Parathyroid adenoma (tissue), 2 donors: ENCODE measurements around the gene GALNTL6.

Source experiments
- H2AFZ ChIP-seq: fragments of 300-600 bp; sonication (generic); one replicate; pipeline ENCODE4 v1.7.0; 2017; ENCODE audit warnings: antibody characterized with exemption, mild to moderate bottlenecking
- H3K27ac ChIP-seq: fragments of 300-600 bp; sonication (generic); one replicate; pipeline ENCODE4 v1.7.0; 2017
- H3K27me3 ChIP-seq: fragments of 300-600 bp; sonication (generic); one replicate; pipeline ENCODE4 v1.7.0; 2017; ENCODE audit warnings: low read length; ENCODE audit not compliant: control insufficient read depth, insufficient read depth
- H3K36me3 ChIP-seq: fragments of 300-600 bp; sonication (generic); one replicate; pipeline ENCODE4 v1.7.0; 2017; ENCODE audit warnings: low read length; ENCODE audit not compliant: control insufficient read depth, insufficient read depth
- H3K4me1 ChIP-seq: fragments of 300-600 bp; sonication (generic); one replicate; pipeline ENCODE4 v1.7.0; 2017; ENCODE audit warnings: control low read depth
- H3K4me2 ChIP-seq: fragments of 300-600 bp; sonication (generic); one replicate; pipeline ENCODE4 v1.7.0; 2017; ENCODE audit warnings: low read length
- H3K4me3 ChIP-seq: fragments of 300-600 bp; sonication (generic); one replicate; pipeline ENCODE4 v1.7.0; 2017; ENCODE audit warnings: low read depth, low read length
- H3K79me2 ChIP-seq: fragments of 300-600 bp; sonication (generic); one replicate; pipeline ENCODE4 v1.7.0; 2017; ENCODE audit warnings: control low read depth
- H3K9ac ChIP-seq: fragments of 300-600 bp; sonication (generic); one replicate; pipeline ENCODE4 v1.7.0; 2017; ENCODE audit warnings: mild to moderate bottlenecking
- H3K9me3 ChIP-seq: fragments of 300-600 bp; sonication (generic); one replicate; pipeline ENCODE4 v1.7.0; 2017; ENCODE audit warnings: low read length; ENCODE audit not compliant: control insufficient read depth
- CTCF ChIP-seq: fragments of 300-600 bp; sonication (generic); IDR thresholded peaks from one replicate; pipeline ENCODE4 v1.7.0; 2017; ENCODE audit warnings: antibody characterized with exemption, mild to moderate bottlenecking
- donor health status: primary hyperparathyroidism.

The GALNTL6 gene

DNA sequence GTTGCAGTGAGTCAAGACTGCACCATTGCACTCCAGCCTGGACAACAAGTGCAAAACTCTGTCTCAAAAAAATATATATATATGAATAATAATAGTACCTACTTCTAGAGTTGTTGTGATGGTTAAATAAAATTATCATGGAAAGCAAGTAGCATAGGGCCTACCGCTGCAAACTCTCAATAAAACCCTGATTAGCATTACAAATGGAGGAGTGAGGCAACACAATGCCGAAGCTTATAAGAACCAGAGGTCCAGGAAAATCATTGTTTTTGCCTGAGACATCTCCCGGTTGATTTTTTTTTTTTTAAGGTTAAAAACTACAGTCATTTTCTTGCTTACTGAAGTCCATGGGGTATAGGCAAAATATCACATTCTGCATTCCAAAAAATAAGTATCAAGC is 1170.4 kb downstream of the GALNTL6 start:
- Histone ChIP-seq H3K9me3 (no peaks in the 10 kb centered on the region), H3K9ac (no peak overlapping the region), H3K4me2 (no peak overlapping the region), H3K79me2 (no peaks in the 10 kb centered on the region), H3K4me3 (no peak overlapping the region), H3K36me3 (no peaks in the 10 kb centered on the region), H3K4me1 (no peaks in the 10 kb centered on the region), H2AFZ (no peak overlapping the region), H3K27me3 (no peaks in the 10 kb centered on the region), H3K27ac (no peak overlapping the region)
- TF ChIP-seq CTCF: no peak

DNA sequence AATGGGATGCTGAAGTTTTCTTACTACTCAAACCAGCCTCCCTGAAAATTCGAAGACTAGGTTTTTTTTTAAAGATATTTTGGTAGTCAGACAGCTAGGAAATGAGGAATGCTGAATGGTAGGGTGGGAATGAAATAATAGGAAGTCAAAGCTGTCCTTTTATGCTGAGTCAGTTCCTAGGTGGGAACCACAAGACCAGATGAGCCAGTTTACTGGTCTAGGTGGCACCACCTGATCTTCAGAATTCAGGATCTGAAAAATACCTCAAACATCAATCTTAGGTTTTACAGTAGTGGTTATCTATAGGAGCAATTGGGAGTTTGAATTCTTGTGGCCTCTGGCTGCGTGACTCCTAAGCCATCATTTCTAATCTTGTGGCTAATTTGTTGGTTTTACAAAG is 1172.3 kb downstream of the GALNTL6 start:
- Histone ChIP-seq H3K9ac (no peak overlapping the region), H3K27ac (no peak overlapping the region), H2AFZ (no peak overlapping the region), H3K4me2 (no peak overlapping the region), H3K4me3 (no peak overlapping the region), H3K27me3 (no peaks in the 10 kb centered on the region), H3K9me3 (no peaks in the 10 kb centered on the region), H3K36me3 (no peaks in the 10 kb centered on the region), H3K4me1 (no peaks in the 10 kb centered on the region), H3K79me2 (no peaks in the 10 kb centered on the region)
- TF ChIP-seq CTCF: no peak

DNA sequence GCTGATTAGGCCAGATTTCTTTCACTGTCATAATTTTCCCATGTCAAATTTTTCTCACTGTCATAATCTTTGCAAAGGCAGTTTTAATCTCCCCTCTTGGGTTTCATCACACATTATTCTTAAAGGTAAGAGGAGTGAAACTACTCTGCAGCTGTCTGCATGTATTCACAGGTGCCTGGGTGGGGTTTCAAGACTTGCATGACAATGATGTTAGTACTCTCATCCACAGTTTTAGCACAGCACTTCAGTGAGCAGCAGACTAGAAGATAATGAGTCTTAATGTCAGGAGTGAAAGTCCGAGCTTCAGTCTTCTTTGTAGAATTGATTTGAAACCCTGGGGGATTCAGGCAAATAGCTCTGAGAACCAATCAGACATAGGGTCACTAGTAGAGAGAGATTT is 1172.9 kb downstream of the GALNTL6 start:
- Histone ChIP-seq H3K4me2 (no peak overlapping the region), H3K27ac (no peak overlapping the region), H3K27me3 (no peaks in the 10 kb centered on the region), H3K79me2 (no peaks in the 10 kb centered on the region), H3K4me3 (no peak overlapping the region), H2AFZ (no peak overlapping the region), H3K36me3 (no peaks in the 10 kb centered on the region), H3K9me3 (no peaks in the 10 kb centered on the region), H3K4me1 (no peaks in the 10 kb centered on the region), H3K9ac (no peak overlapping the region)
- no peak for TF ChIP-seq CTCF

- Histone ChIP-seq H3K4me2 (no peak overlapping the region), H2AFZ (no peak overlapping the region), H3K79me2 (no peaks in the 10 kb centered on the region), H3K36me3 (no peaks in the 10 kb centered on the region), H3K9ac (no peak overlapping the region), H3K9me3 (no peaks in the 10 kb centered on the region), H3K4me1 (peaks cover 3% of the 10 kb centered on the region), H3K27me3 (no peaks in the 10 kb centered on the region), H3K27ac (no peak overlapping the region), H3K4me3 (no peak overlapping the region)
- TF ChIP-seq CTCF: no peak
Observed at GRCh38 chr4:172989984-172990820, 1177.0 kb downstream of the GALNTL6 start.
